Measurements from ENCODE around the gene OCRL. TPM values are rescaled to one million over a fixed set of nuclear protein-coding genes. Genes with fewer than 3 reads are reported as not detected.

Gene OCRL
- total and polyA plus RNA-seq, 3 donors from 2014 or later = 67.9 to 94.1 (median 88.2) TPM

DNA sequence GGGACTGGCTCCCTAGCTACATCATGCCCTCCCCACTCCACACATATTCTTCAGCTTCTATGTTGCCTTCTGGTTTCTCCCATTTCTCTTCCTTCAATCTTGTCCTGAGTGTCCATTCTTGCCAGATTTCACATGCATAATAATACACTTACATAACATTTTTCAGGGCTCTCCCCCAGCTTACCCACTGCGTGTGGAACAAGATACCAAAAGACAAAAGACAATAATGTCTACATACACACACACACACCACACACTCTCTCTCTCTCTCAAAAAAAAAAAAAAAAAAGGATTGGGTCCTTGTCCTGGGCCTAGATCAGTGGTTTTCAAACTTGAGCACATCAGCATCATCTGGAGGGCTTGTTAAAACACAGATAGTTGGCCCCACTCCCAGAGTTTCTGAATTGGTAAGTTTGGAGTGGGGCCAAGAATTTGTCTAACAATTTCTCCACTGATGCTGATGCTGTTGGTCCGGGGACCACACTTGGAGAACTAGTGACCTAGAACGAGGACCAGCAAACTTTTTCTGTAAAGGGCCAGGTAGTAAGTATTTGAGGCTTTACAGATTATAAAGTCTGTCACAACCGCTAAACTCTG is 10.3 kb upstream of the OCRL start:
- DNase-seq = no peak
- Histone ChIP-seq H3K27ac (no peak overlapping the region), H3K4me3 (no peak overlapping the region), H3K27me3 (no peaks in the 10 kb centered on the region), H3K4me1 (no peaks in the 10 kb centered on the region), H3K36me3 (ENCODE audit: low read depth, missing control alignments) (no peaks in the 10 kb centered on the region), H3K9me3 (no peaks in the 10 kb centered on the region)
- TF ChIP-seq POLR2A (IDR thresholded peaks at IDR 0.05) = no peak
- TF ChIP-seq CTCF (IDR thresholded peaks at IDR 0.05) = no peak
- WGBS, 2 donors = 48 to 77% methylated on average over 4 of the region's 4 CpGs
- intact Hi-C loops (cut with DNase I; ENCODE audit: low total_unique reads) = no loop called here

DNA sequence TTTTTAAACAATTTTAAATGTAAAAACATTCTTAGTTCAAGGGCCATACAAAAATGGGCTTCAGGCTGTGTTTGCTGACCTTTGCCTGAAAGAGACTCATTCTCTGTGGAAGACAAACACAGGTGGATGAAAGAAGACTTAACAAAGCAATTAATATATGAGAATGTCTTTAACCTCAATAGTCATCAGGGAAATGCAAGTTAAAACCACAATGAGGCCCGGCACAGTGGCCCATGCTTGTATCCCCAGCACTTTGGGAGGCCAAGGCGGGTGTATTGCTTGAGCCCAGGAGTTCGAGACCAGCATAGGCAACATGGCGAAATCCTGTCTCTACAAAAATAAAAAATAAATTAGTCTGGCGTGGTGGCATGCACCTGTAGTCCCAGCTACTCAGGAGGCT is 9.6 kb upstream of the OCRL start:
- no peak for TF ChIP-seq CTCF (IDR thresholded peaks at IDR 0.05)
- no peak for TF ChIP-seq POLR2A (IDR thresholded peaks at IDR 0.05)
- 84 to 96% methylated on average over 4 to 5 of the region's 5 CpGs for WGBS, 2 donors
- Histone ChIP-seq H3K4me3 (no peak overlapping the region), H3K36me3 (ENCODE audit: low read depth, missing control alignments) (no peaks in the 10 kb centered on the region), H3K27ac (no peak overlapping the region), H3K27me3 (no peaks in the 10 kb centered on the region), H3K4me1 (no peaks in the 10 kb centered on the region), H3K9me3 (no peaks in the 10 kb centered on the region)
- intact Hi-C loops (cut with DNase I; ENCODE audit: low total_unique reads) = no loop called here
- DNase-seq = no peak

DNA sequence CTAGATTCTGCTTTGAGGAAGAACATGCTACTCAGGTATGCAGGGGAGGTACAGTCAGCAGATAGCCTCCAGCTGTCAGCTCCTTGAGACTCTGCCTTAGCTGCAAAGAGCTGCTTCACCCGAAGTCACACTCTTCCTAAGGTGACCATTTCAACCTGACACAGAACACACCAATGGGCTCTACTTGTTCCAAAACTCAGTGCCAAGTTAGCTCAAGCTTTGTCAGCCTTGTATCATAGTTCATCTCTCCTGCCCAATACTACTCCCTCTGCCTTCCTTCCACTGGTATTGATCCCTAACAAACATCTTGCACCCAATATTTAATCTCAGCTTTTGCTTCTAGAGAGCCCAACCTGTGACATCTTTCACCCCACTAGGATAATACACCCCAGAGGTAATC is 8.9 kb upstream of the OCRL start:
- WGBS, 2 donors = 40 to 44% methylated on average over 1 of the region's 1 CpG
- Histone ChIP-seq H3K4me1 (no peaks in the 10 kb centered on the region), H3K27me3 (no peaks in the 10 kb centered on the region), H3K4me3 (no peak overlapping the region), H3K36me3 (ENCODE audit: low read depth, missing control alignments) (no peaks in the 10 kb centered on the region), H3K27ac (peak overlapping the region in 1 of 2 donors; percentile 41), H3K9me3 (no peaks in the 10 kb centered on the region)
- TF ChIP-seq POLR2A (IDR thresholded peaks at IDR 0.05) (no peak), CTCF (IDR thresholded peaks at IDR 0.05) (no peak)
- no peak for DNase-seq
- intact Hi-C loops (cut with DNase I; ENCODE audit: low total_unique reads) = no loop called here

DNA sequence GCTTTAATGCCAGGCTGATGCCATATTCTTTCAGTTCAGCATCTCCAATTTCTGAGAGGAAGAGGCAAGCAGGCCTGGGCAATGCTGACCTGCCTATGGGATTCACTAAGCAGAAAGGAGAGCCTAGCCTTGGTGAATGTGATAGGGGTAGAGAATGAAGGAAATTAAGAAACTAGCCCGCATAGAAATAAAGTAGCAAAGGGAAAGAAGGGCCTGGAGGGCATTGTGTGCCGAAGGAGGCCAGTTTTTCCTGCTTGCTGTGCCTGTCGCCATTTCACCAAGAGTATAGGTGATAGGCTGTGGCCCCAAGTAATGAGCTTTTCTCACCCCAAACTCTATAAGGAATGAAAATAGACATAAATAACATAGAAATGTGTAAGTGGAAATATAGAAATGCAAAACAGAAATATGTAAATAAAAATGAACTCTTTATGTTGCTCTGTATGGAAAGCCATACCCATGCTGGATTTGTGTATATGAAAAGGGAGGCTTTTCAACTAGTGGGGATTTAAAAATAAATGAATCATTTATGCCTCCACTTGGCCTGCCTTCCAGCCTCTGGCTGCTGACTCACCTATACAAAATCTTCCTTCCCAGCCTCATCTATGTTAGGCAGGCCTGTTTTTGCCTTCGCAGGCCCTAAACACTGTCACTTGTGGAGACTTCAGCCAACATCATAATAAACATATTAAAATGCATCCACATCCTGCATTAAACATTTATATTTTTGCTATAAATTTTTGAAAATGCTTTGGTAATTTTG is 5.1 kb upstream of the OCRL start:
- intact Hi-C loops (cut with DNase I; ENCODE audit: low total_unique reads) = no loop called here
- 76 to 87% methylated on average over 4 of the region's 4 CpGs for WGBS, 2 donors

More for the DNA sequence above, 5.1 kb upstream of the OCRL start:
- Histone ChIP-seq H3K4me1 (no peaks in the 10 kb centered on the region), H3K9me3 (no peaks in the 10 kb centered on the region), H3K27me3 (no peaks in the 10 kb centered on the region), H3K4me3 (no peak overlapping the region), H3K36me3 (ENCODE audit: low read depth, missing control alignments) (no peaks in the 10 kb centered on the region), H3K27ac (no peak overlapping the region)
- DNase-seq = no peak
- TF ChIP-seq POLR2A (IDR thresholded peaks at IDR 0.05) = no peak
- no peak for TF ChIP-seq CTCF (IDR thresholded peaks at IDR 0.05)

Data from testis (tissue), 3 donors.